HEK293T (cell line): ENCODE data around the gene CD300H.

ENCODE experiments used
- ARNT ChIP-seq: fragments of 450-650 bp; IDR thresholded peaks from 2 replicates; pipeline ENCODE4 v1.6.1; 2017; ENCODE audit warnings: mild to moderate bottlenecking
- BHLHE40 ChIP-seq: fragments of 450-650 bp; IDR thresholded peaks from 2 replicates; pipeline ENCODE4 v1.6.1; 2016; ENCODE audit warnings: mild to moderate bottlenecking, moderate library complexity, borderline replicate concordance
- ELF4 ChIP-seq: fragments of 450-650 bp; IDR thresholded peaks from 2 replicates; pipeline ENCODE4 v1.6.1; 2017; ENCODE audit warnings: antibody characterized with exemption
- FOXA1 ChIP-seq: fragments of 450-650 bp; IDR thresholded peaks from 2 replicates; pipeline ENCODE4 v1.6.1; 2016; ENCODE audit warnings: mild to moderate bottlenecking
- FOXK2 ChIP-seq: fragments of 450-650 bp; IDR thresholded peaks from 2 replicates; pipeline ENCODE4 v1.6.1; 2016; ENCODE audit warnings: mild to moderate bottlenecking
- FOXM1 ChIP-seq: fragments of 450-650 bp; IDR thresholded peaks from 2 replicates; pipeline ENCODE4 v1.6.1; 2017; ENCODE audit warnings: mild to moderate bottlenecking, borderline replicate concordance
- HDGF ChIP-seq: fragments of 450-650 bp; IDR thresholded peaks from 2 replicates; pipeline ENCODE4 v1.6.1; 2017; ENCODE audit warnings: antibody characterized with exemption, borderline replicate concordance
- L3MBTL2 ChIP-seq: fragments of 450-650 bp; conservative IDR thresholded peaks from 2 replicates; pipeline ENCODE4 v1.6.1; 2016; ENCODE audit warnings: mild to moderate bottlenecking
- NFRKB ChIP-seq: fragments of 450-650 bp; IDR thresholded peaks from 2 replicates; pipeline ENCODE4 v1.6.1; 2016; ENCODE audit warnings: mild to moderate bottlenecking, moderate library complexity
- PKNOX1 ChIP-seq: fragments of 450-650 bp; IDR thresholded peaks from 2 replicates; pipeline ENCODE4 v1.6.1; 2016
- SP1 ChIP-seq: fragments of 450-650 bp; IDR thresholded peaks from 2 replicates; pipeline ENCODE4 v1.6.1; 2017
- SUZ12 ChIP-seq: fragments of 450-650 bp; IDR thresholded peaks from 2 replicates; pipeline ENCODE4 v1.6.1; 2016; ENCODE audit warnings: mild to moderate bottlenecking
- TARDBP ChIP-seq: fragments of 450-650 bp; IDR thresholded peaks from 2 replicates; pipeline ENCODE4 v1.6.1; 2016
- ZNF384 ChIP-seq: fragments of 450-650 bp; IDR thresholded peaks from 2 replicates; pipeline ENCODE4 v1.6.1; 2016

GRCh38 chr17:74528491-74529199 is 38.7 kb downstream of the CD300H start:
- no peak for TF ChIP-seq ARNT
- TF ChIP-seq FOXM1 = no peak
- no peak for TF ChIP-seq SUZ12
- no peak for TF ChIP-seq HDGF
- no peak for TF ChIP-seq SP1
- TF ChIP-seq FOXA1 = no peak
- TF ChIP-seq ELF4 = no peak
- no peak for TF ChIP-seq FOXK2
- TF ChIP-seq TARDBP = no peak
- no peak for TF ChIP-seq PKNOX1
- no peak for TF ChIP-seq NFRKB
- no peak for TF ChIP-seq ZNF384
- TF ChIP-seq BHLHE40 = no peak
- no peak for TF ChIP-seq L3MBTL2
